LNCAP (cell line): ENCODE measurements around the gene SORCS3.

ENCODE experiments used
- CTCF ChIP-seq: fragments of 450-650 bp; IDR thresholded peaks from 2 replicates; pipeline ENCODE4 v1.5.1; 2017; ENCODE audit warnings: mild to moderate bottlenecking

Gene SORCS3

GRCh38 chr10:104875561-104875960 lies 234.5 kb downstream of the SORCS3 start:
- TF ChIP-seq CTCF = no peak

GRCh38 chr10:104880624-104881398 lies 239.7 kb downstream of the SORCS3 start:
- no peak for TF ChIP-seq CTCF

GRCh38 chr10:104881740-104882139 lies 240.7 kb downstream of the SORCS3 start:
- no peak for TF ChIP-seq CTCF

- TF ChIP-seq CTCF = no peak
These were observed 252.0 kb downstream of the SORCS3 start for GRCh38 chr10:104892879-104893617.

- no peak for TF ChIP-seq CTCF
These were observed 252.6 kb downstream of the SORCS3 start for GRCh38 chr10:104893701-104894100.

- TF ChIP-seq CTCF = no peak
These were observed 253.6 kb downstream of the SORCS3 start for GRCh38 chr10:104894681-104895080.

- no peak for TF ChIP-seq CTCF
These were observed 254.5 kb downstream of the SORCS3 start for GRCh38 chr10:104895541-104895940.
